ENCODE results near the gene ING1. TPM values are rescaled to one million over a fixed set of nuclear protein-coding genes. Genes with fewer than 3 reads are reported as not detected.

ING1 gene
- polyA plus RNA-seq, 1 experiment: 14.3 TPM

- H3K36me3 ChIP-seq (ENCODE audit: control insufficient read depth, insufficient read depth, low read length): no peaks in the 10 kb centered on the region
- ChIA-PET CTCF (interaction anchor here (1.9 kb wide), 1 partner anchor 17 kb away, joined by 8 read pairs; no protein-coding TSS in a partner anchor), POLR2A (no interaction called here)
- TF ChIP-seq CTCF (IDR thresholded peaks at IDR 0.05; ENCODE audit: insufficient read depth, low read depth, low read length): no peak
- DNase-seq (ENCODE audit: low read depth): no peak
- H3K4me3 ChIP-seq (ENCODE audit: low read depth, low read length): no peak overlapping the region
- peaks cover 2% of the 10 kb centered on the region; the same call in 1 of the 2 replicates for H3K27me3 ChIP-seq (ENCODE audit: control insufficient read depth, insufficient read depth, low read length)
Observed at GRCh38 chr13:110734561-110734960, 21.1 kb downstream of the ING1 start.

GRCh38 chr13:110737555-110737954 is 24.1 kb downstream of the ING1 start:
- Histone ChIP-seq H3K4me3 (ENCODE audit: low read depth, low read length) (no peak overlapping the region), H3K36me3 (ENCODE audit: control insufficient read depth, insufficient read depth, low read length) (no peaks in the 10 kb centered on the region), H3K27me3 (ENCODE audit: control insufficient read depth, insufficient read depth, low read length) (peaks cover 2% of the 10 kb centered on the region; the same call in 1 of the 2 replicates)
- POLR2A ChIA-PET: no interaction called here
- no peak for DNase-seq (ENCODE audit: low read depth)
- TF ChIP-seq CTCF (IDR thresholded peaks at IDR 0.05; ENCODE audit: insufficient read depth, low read depth, low read length): no peak
- CTCF ChIA-PET: no interaction called here

GRCh38 chr13:110743687-110744086 is 30.2 kb downstream of the ING1 start:
- CTCF ChIA-PET: no interaction called here
- no peak overlapping the region for H3K4me3 ChIP-seq (ENCODE audit: low read depth, low read length)
- no peak for TF ChIP-seq CTCF (IDR thresholded peaks at IDR 0.05; ENCODE audit: insufficient read depth, low read depth, low read length)
- DNase-seq (ENCODE audit: low read depth): no peak
- H3K27me3 ChIP-seq (ENCODE audit: control insufficient read depth, insufficient read depth, low read length): peaks cover 2% of the 10 kb centered on the region; the same call in 1 of the 2 replicates
- H3K36me3 ChIP-seq (ENCODE audit: control insufficient read depth, insufficient read depth, low read length): no peaks in the 10 kb centered on the region
- POLR2A ChIA-PET: no interaction called here

GRCh38 chr13:110746438-110746837 is 32.9 kb downstream of the ING1 start:
- ChIA-PET POLR2A (interaction anchor here (0.7 kb wide), 1 partner anchor 165 kb away, joined by 7 read pairs; no protein-coding TSS in a partner anchor), CTCF (no interaction called here)
- Histone ChIP-seq H3K36me3 (ENCODE audit: control insufficient read depth, insufficient read depth, low read length) (no peaks in the 10 kb centered on the region), H3K27me3 (ENCODE audit: control insufficient read depth, insufficient read depth, low read length) (no peaks in the 10 kb centered on the region), H3K4me3 (ENCODE audit: low read depth, low read length) (no peak overlapping the region)
- no peak for TF ChIP-seq CTCF (IDR thresholded peaks at IDR 0.05; ENCODE audit: insufficient read depth, low read depth, low read length)
- no peak for DNase-seq (ENCODE audit: low read depth)

- TF ChIP-seq CTCF (IDR thresholded peaks at IDR 0.05; ENCODE audit: insufficient read depth, low read depth, low read length): no peak
- CTCF ChIA-PET: interaction anchor here (0.7 kb wide), 1 partner anchor 111 kb away, joined by 3 read pairs; no protein-coding TSS in a partner anchor
- H3K4me3 ChIP-seq (ENCODE audit: low read depth, low read length): no peak overlapping the region
Observed at GRCh38 chr13:110748271-110748670, 34.8 kb downstream of the ING1 start.

More at GRCh38 chr13:110748271-110748670, 34.8 kb downstream of the ING1 start:
- Histone ChIP-seq H3K36me3 (ENCODE audit: control insufficient read depth, insufficient read depth, low read length) (no peaks in the 10 kb centered on the region), H3K27me3 (ENCODE audit: control insufficient read depth, insufficient read depth, low read length) (no peaks in the 10 kb centered on the region)
- POLR2A ChIA-PET: no interaction called here
- no peak for DNase-seq (ENCODE audit: low read depth)
